ENCODE results near the gene PRAC1.

PRAC1 gene

GRCh38 chr17:48679385-48680096 is 42.8 kb downstream of the PRAC1 start:
- TF ChIP-seq CTCF (IDR thresholded peaks at IDR 0.05; ENCODE audit: low read depth, low read length) = no peak
- DNase-seq (ENCODE audit: extremely low read depth, low read depth) = no peak

- peak; percentile 84 for TF ChIP-seq CTCF (IDR thresholded peaks at IDR 0.05; ENCODE audit: low read depth, low read length)
- no peak for DNase-seq (ENCODE audit: extremely low read depth, low read depth)
Measured at GRCh38 chr17:48678141-48678971, 44.0 kb downstream of the PRAC1 start.

GRCh38 chr17:48676963-48677558 is 45.3 kb downstream of the PRAC1 start:
- no peak for TF ChIP-seq CTCF (IDR thresholded peaks at IDR 0.05; ENCODE audit: low read depth, low read length)
- no peak for DNase-seq (ENCODE audit: extremely low read depth, low read depth)

- TF ChIP-seq CTCF (IDR thresholded peaks at IDR 0.05; ENCODE audit: low read depth, low read length) = no peak
Measured at GRCh38 chr17:48672340-48672739, 50.0 kb downstream of the PRAC1 start.

More at GRCh38 chr17:48672340-48672739, 50.0 kb downstream of the PRAC1 start:
- no peak for DNase-seq (ENCODE audit: extremely low read depth, low read depth)

Measured in AG09319 (cell line).